Osteocyte (in vitro differentiated cells): ENCODE results near the gene DMRTA2. TPM values are rescaled to one million over a fixed set of nuclear protein-coding genes. Genes with fewer than 3 reads are reported as not detected.

Source experiments
- DNase-seq: peaks from one replicate; pipeline ENCODE4 v3.0.0; 2021; ENCODE audit warnings: mixed read lengths; ENCODE audit not compliant: unreplicated experiment; ENCODE audit errors: extremely low spot score
- H3K27ac Mint-ChIP-seq: one replicate; pipeline ENCODE4 v1.8.0; 2021; ENCODE audit warnings: mild to moderate bottlenecking, mixed read lengths; ENCODE audit not compliant: unreplicated experiment
- H3K27me3 Mint-ChIP-seq: one replicate; pipeline ENCODE4 v1.8.0; 2021; ENCODE audit warnings: mixed read lengths; ENCODE audit not compliant: unreplicated experiment
- H3K36me3 Mint-ChIP-seq: one replicate; pipeline ENCODE4 v1.8.0; 2021; ENCODE audit warnings: mixed read lengths; ENCODE audit not compliant: unreplicated experiment
- H3K4me1 Mint-ChIP-seq: one replicate; pipeline ENCODE4 v1.8.0; 2021; ENCODE audit warnings: mixed read lengths; ENCODE audit not compliant: unreplicated experiment
- H3K4me3 Mint-ChIP-seq: one replicate; pipeline ENCODE4 v1.8.0; 2021; ENCODE audit warnings: mild to moderate bottlenecking, moderate library complexity, mixed read lengths; ENCODE audit not compliant: unreplicated experiment
- H3K9me3 Mint-ChIP-seq: one replicate; pipeline ENCODE4 v1.8.0; 2021; ENCODE audit warnings: mixed read lengths; ENCODE audit not compliant: unreplicated experiment
- CTCF ChIP-seq: fragments of 200-600 bp; sonication (generic); IDR thresholded peaks from 2 replicates; pipeline ENCODE4 v1.5.0; 2021; ENCODE audit warnings: antibody characterized with exemption, mild to moderate bottlenecking, moderate library complexity
- total RNA-seq: library from RNA; stranded (reverse); gene quantifications from 2 replicates; pipeline ENCODE4 v1.2.1, GENCODE V29; 2021

Gene DMRTA2
- total RNA-seq, 1 donor from 2014 or later, result 0.19 TPM

- no peak for DNase-seq
- H3K27me3 Mint-ChIP-seq, result peaks cover 79% of the 10 kb centered on the region
- H3K4me1 Mint-ChIP-seq, result peaks cover 58% of the 10 kb centered on the region
- no peak for TF ChIP-seq CTCF
- peaks cover 4% of the 10 kb centered on the region for H3K36me3 Mint-ChIP-seq
- no peak overlapping the region for H3K27ac Mint-ChIP-seq
- no peaks in the 10 kb centered on the region for H3K9me3 Mint-ChIP-seq
- peak overlapping the region; percentile 73 for H3K4me3 Mint-ChIP-seq
Measured at GRCh38 chr1:50423670-50424000, 392 bp upstream of the DMRTA2 start.

GRCh38 chr1:50422675-50422945 is 633 bp downstream of the DMRTA2 start:
- Mint-ChIP-seq H3K4me3 (peak overlapping the region; percentile 61), H3K9me3 (no peaks in the 10 kb centered on the region), H3K4me1 (peaks cover 58% of the 10 kb centered on the region), H3K27me3 (peaks cover 79% of the 10 kb centered on the region), H3K27ac (no peak overlapping the region), H3K36me3 (peaks cover 5% of the 10 kb centered on the region)
- no peak for DNase-seq
- TF ChIP-seq CTCF, result no peak

GRCh38 chr1:50421768-50422674 is 1.2 kb downstream of the DMRTA2 start:
- H3K27me3 Mint-ChIP-seq, result peaks cover 79% of the 10 kb centered on the region
- DNase-seq, result no peak
- peaks cover 57% of the 10 kb centered on the region for H3K4me1 Mint-ChIP-seq
- TF ChIP-seq CTCF, result no peak
- H3K9me3 Mint-ChIP-seq, result no peaks in the 10 kb centered on the region
- peak overlapping the region; percentile 41 for H3K4me3 Mint-ChIP-seq
- no peak overlapping the region for H3K27ac Mint-ChIP-seq
- peaks cover 5% of the 10 kb centered on the region for H3K36me3 Mint-ChIP-seq

GRCh38 chr1:50421366-50421748 is 1.9 kb downstream of the DMRTA2 start:
- no peak for TF ChIP-seq CTCF
- no peak for DNase-seq
- peaks cover 63% of the 10 kb centered on the region for H3K4me1 Mint-ChIP-seq
- no peaks in the 10 kb centered on the region for H3K9me3 Mint-ChIP-seq
- H3K36me3 Mint-ChIP-seq, result peaks cover 5% of the 10 kb centered on the region
- H3K4me3 Mint-ChIP-seq, result no peak overlapping the region
- H3K27me3 Mint-ChIP-seq, result peaks cover 82% of the 10 kb centered on the region
- no peak overlapping the region for H3K27ac Mint-ChIP-seq

GRCh38 chr1:50420689-50421365 is 2.4 kb downstream of the DMRTA2 start:
- Mint-ChIP-seq H3K4me3 (peak overlapping the region; percentile 39), H3K9me3 (no peaks in the 10 kb centered on the region), H3K36me3 (peaks cover 5% of the 10 kb centered on the region), H3K27me3 (peaks cover 82% of the 10 kb centered on the region), H3K4me1 (peaks cover 67% of the 10 kb centered on the region), H3K27ac (no peak overlapping the region)
- DNase-seq, result no peak
- no peak for TF ChIP-seq CTCF
